ENCODE measurements around the gene MTCL1. TPM values are rescaled to one million over a fixed set of nuclear protein-coding genes. Genes with fewer than 3 reads are reported as not detected.

Gene MTCL1
- total and polyA plus RNA-seq, 9 of the 15 experiments (the other 6 are each of a cell fraction or from before 2014, with no cell fraction given), result 0.21 to 7.4 (median 3.7) TPM

- TF ChIP-seq C11orf30 (IDR thresholded peaks at IDR 0.05; ENCODE audit: low read depth), result no peak
- no peak for TF ChIP-seq GABPA (tag; conservative IDR thresholded peaks at IDR 0.05; ENCODE audit: low read depth)
These were observed 46.3 kb downstream of the MTCL1 start (continued) for GRCh38 chr18:8751692-8752091.

GRCh38 chr18:8752329-8752728, 47.0 kb downstream of the MTCL1 start:
- Histone ChIP-seq H3K79me2 (ENCODE audit: control insufficient read depth, insufficient read depth, low read length) (no peaks in the 10 kb centered on the region), H3K36me3 (ENCODE audit: control insufficient read depth, insufficient read depth, low read length) (no peaks in the 10 kb centered on the region), H4K20me1 (replicated peaks; ENCODE audit: control insufficient read depth, insufficient read depth, low read length) (no peaks in the 10 kb centered on the region), H3K27ac (ENCODE audit: extremely low read depth, low read depth, low read length) (no peak overlapping the region), H3K4me1 (replicated peaks in 1 of 2; ENCODE audit: control insufficient read depth in 2 of 2, insufficient read depth in 2 of 2, low read length in 2 of 2) (peaks cover 4 to 5% of the 10 kb centered on the region in 2 experiments; a peak in 2 of 5 replicates), H3K9me3 (replicated peaks; ENCODE audit: control insufficient read depth, insufficient read depth, low read depth, low read length) (no peaks in the 10 kb centered on the region), H3K4me2 (ENCODE audit: insufficient read depth, low read length) (no peak overlapping the region), H3K27me3 (ENCODE audit: control insufficient read depth in 2 of 2, insufficient read depth in 2 of 2, low read length in 2 of 2) (peaks cover 0 to 4% of the 10 kb centered on the region in 2 experiments; a peak in 1 of 5 replicates), H3K9me1 (ENCODE audit: control insufficient read depth, insufficient read depth, low read length) (peaks cover 7% of the 10 kb centered on the region), H3K4me3 (no peak overlapping the region), H3K9ac (ENCODE audit: insufficient read depth in 1 of 2, low read depth in 2 of 2, low read length in 2 of 2) (no peak overlapping the region), H2AFZ (ENCODE audit: low read depth, low read length) (no peak overlapping the region)
- DNase-seq (ENCODE audit: extremely low read depth in 1 of 4, low spot score in 3 of 4), result no peak
- ChIA-PET POLR2A (interaction anchor here (1.4 kb wide), 1 partner anchor 14 kb away, joined by 4 read pairs; no protein-coding TSS in a partner anchor), CTCF (ENCODE audit: low intra/inter-chr PET ratio) (no interaction called here)
- WGBS (ENCODE audit: insufficient coverage, low coverage, missing lambda C conversion rate), result 0% methylated on average over 1 of the region's 1 CpG
- no peak for ATAC-seq
- TF ChIP-seq ZNF695 (CRISPR knock-in tag; IDR thresholded peaks at IDR 0.05), result no peak
- no peak for TF ChIP-seq NFIC (IDR thresholded peaks at IDR 0.05)
- no peak for TF ChIP-seq CBFA2T3 (IDR thresholded peaks at IDR 0.05)
- no peak for TF ChIP-seq HSF4 (CRISPR knock-in tag; IDR thresholded peaks at IDR 0.05; ENCODE audit: borderline replicate concordance)
- no peak for TF ChIP-seq ZNF511 (CRISPR knock-in tag; IDR thresholded peaks at IDR 0.05)
- no peak for TF ChIP-seq THRAP3 (IDR thresholded peaks at IDR 0.05; ENCODE audit: borderline replicate concordance)
- no peak for TF ChIP-seq CAMTA2 (CRISPR knock-in tag; conservative IDR thresholded peaks at IDR 0.05)
- TF ChIP-seq GMEB1 (CRISPR knock-in tag; IDR thresholded peaks at IDR 0.05), result no peak
- TF ChIP-seq TFAP4 (CRISPR knock-in tag; IDR thresholded peaks at IDR 0.05; ENCODE audit: borderline replicate concordance), result no peak
- no peak for TF ChIP-seq SIN3B (IDR thresholded peaks at IDR 0.05; ENCODE audit: low read depth)
- no TSS peak for BruUV-seq (replicated peaks)
- no peak for FAIRE-seq
- intact Hi-C loops (cut with micrococcal nuclease) (no loop called here), in situ Hi-C loops (cut with MboI) (no loop called here)

Measured in K562 (cell line).